Ishikawa (cell line): ENCODE data around the gene NPR1.

ENCODE experiments used
- CEBPB ChIP-seq: IDR thresholded peaks from 2 replicates; pipeline ENCODE4 v1.6.1; 2012
- EGR1 ChIP-seq: IDR thresholded peaks from 2 replicates; pipeline ENCODE4 v1.6.1; 2012
- EP300 ChIP-seq: IDR thresholded peaks from 2 replicates; pipeline ENCODE4 v1.6.1; 2012; ENCODE audit warnings: borderline replicate concordance
- FOXM1 ChIP-seq: IDR thresholded peaks from 2 replicates; pipeline ENCODE4 v1.6.1; 2012; ENCODE audit warnings: low read depth, borderline replicate concordance
- NFIC ChIP-seq: IDR thresholded peaks from 2 replicates; pipeline ENCODE4 v1.6.1; 2012
- REST ChIP-seq: IDR thresholded peaks from 2 replicates; pipeline ENCODE4 v1.6.1; 2012; ENCODE audit warnings: low read depth, mild to moderate bottlenecking
- TAF1 ChIP-seq: IDR thresholded peaks from 2 replicates; pipeline ENCODE4 v1.6.1; 2012; ENCODE audit warnings: low read depth, mild to moderate bottlenecking
- TEAD4 ChIP-seq: IDR thresholded peaks from 2 replicates; pipeline ENCODE4 v1.6.1; 2012
- USF1 ChIP-seq: IDR thresholded peaks from 2 replicates; pipeline ENCODE4 v1.6.1; 2012
- YY1 ChIP-seq: IDR thresholded peaks from 2 replicates; pipeline ENCODE4 v1.6.1; 2012; ENCODE audit warnings: low read depth
- TF ChIP-seq, protein P1 (sequence below): IDR thresholded peaks from 2 replicates; pipeline ENCODE4 v1.6.1; 2012

- TF ChIP-seq FOXM1 (no peak), YY1 (no peak), TEAD4 (no peak), REST (no peak), EGR1 (no peak), NFIC (no peak), CEBPB (no peak), EP300 (no peak), TAF1 (no peak), USF1 (no peak)
- TF ChIP-seq, protein P1, sequence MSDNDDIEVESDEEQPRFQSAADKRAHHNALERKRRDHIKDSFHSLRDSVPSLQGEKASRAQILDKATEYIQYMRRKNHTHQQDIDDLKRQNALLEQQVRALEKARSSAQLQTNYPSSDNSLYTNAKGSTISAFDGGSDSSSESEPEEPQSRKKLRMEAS = no peak
These were observed 18.8 kb upstream of the NPR1 start for GRCh38 chr1:153659656-153660055.
